ENCODE results near the gene TLCD3B.

DNA sequence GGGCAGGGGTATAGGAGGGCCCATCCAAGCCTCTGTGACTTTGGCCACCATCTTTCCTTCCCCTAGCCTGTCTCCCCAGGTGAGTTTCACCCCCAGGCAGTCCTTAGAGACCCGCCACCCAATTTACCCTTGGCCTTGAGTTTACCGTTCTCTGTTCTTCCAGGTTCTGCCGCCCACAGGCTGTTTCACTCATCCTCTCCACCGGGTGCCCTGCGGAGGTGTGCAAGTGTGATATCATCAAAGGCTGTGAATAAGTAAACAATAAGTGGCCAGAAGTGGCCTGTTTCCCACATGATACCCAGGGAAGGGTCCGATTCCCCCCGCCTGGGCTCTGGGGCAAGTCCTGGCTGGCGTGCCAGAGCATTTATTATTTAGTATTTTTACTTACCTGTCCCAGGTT lies 15.1 kb upstream of the TLCD3B start:
- TF ChIP-seq, protein P1, sequence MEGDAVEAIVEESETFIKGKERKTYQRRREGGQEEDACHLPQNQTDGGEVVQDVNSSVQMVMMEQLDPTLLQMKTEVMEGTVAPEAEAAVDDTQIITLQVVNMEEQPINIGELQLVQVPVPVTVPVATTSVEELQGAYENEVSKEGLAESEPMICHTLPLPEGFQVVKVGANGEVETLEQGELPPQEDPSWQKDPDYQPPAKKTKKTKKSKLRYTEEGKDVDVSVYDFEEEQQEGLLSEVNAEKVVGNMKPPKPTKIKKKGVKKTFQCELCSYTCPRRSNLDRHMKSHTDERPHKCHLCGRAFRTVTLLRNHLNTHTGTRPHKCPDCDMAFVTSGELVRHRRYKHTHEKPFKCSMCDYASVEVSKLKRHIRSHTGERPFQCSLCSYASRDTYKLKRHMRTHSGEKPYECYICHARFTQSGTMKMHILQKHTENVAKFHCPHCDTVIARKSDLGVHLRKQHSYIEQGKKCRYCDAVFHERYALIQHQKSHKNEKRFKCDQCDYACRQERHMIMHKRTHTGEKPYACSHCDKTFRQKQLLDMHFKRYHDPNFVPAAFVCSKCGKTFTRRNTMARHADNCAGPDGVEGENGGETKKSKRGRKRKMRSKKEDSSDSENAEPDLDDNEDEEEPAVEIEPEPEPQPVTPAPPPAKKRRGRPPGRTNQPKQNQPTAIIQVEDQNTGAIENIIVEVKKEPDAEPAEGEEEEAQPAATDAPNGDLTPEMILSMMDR (IDR thresholded peaks at IDR 0.05), result no peak
- no peak for TF ChIP-seq POLR2A (IDR thresholded peaks at IDR 0.05)
